Hematopoietic multipotent progenitor cell treated with erythropoietin and hydrocortisone succinate and interleukin-3 and kit ligand, for 8 days (in vitro differentiated cells): ENCODE measurements around the gene SLC8A3.
"Not testable (repeated sequence)": the region's sequence is repeated elsewhere in the genome, so short reads cannot be mapped to it uniquely, and the experiment has no call there.

Experiments used
- DNase-seq: peaks from one replicate; pipeline ENCODE4 v3.0.0-alpha.2; 2015

SLC8A3 gene, protein sequence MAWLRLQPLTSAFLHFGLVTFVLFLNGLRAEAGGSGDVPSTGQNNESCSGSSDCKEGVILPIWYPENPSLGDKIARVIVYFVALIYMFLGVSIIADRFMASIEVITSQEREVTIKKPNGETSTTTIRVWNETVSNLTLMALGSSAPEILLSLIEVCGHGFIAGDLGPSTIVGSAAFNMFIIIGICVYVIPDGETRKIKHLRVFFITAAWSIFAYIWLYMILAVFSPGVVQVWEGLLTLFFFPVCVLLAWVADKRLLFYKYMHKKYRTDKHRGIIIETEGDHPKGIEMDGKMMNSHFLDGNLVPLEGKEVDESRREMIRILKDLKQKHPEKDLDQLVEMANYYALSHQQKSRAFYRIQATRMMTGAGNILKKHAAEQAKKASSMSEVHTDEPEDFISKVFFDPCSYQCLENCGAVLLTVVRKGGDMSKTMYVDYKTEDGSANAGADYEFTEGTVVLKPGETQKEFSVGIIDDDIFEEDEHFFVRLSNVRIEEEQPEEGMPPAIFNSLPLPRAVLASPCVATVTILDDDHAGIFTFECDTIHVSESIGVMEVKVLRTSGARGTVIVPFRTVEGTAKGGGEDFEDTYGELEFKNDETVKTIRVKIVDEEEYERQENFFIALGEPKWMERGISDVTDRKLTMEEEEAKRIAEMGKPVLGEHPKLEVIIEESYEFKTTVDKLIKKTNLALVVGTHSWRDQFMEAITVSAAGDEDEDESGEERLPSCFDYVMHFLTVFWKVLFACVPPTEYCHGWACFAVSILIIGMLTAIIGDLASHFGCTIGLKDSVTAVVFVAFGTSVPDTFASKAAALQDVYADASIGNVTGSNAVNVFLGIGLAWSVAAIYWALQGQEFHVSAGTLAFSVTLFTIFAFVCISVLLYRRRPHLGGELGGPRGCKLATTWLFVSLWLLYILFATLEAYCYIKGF

DNA sequence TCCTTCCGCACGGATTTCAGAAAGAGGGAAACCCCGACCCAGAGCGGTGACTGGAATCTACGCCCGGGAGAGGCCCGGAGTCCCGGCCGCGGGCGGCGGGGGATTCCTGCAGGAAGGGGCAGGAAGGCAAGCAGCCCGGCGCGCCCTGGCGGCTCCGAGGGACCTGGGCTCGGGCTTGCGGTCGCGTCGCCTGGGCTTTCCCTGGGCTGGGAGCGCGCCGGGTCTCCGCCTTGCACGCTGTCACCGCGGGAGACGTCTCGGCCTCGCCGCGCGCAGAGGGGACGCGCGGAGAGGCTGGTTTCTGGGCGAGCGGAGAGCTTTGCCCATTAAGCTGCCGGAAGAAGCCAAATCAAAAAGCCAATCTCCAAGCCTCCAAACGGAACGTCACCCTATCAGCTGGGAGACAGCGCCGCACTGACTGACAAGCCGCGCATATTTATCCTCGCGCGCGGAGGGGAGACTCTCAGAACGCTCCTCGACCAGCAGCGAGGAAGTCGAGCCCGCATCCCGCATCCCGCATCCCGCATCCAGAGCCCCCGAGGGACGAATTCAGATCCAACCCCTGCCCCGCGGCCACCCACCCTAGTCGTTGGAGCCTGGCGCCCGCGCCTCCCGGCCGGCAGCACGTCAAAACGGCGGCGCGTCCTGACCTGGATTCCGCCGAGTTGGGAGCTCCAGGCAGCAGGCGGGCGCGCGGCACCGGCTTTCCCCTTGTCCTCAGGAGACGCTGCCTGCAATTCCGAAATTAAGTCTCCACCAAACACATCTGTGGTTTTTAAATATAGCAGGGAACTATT is at the start of gene SLC8A3:
SLC8A3 (minus strand) TSS at position 293 of the 797 bp plus-strand sequence. CDS start 20,529 bp downstream, outside the sequence.
- peak; percentile 80 for DNase-seq

GRCh38 chr14:70237710-70238109 is 49.0 kb upstream of the SLC8A3 start:
- peak; percentile 99 for DNase-seq

DNA sequence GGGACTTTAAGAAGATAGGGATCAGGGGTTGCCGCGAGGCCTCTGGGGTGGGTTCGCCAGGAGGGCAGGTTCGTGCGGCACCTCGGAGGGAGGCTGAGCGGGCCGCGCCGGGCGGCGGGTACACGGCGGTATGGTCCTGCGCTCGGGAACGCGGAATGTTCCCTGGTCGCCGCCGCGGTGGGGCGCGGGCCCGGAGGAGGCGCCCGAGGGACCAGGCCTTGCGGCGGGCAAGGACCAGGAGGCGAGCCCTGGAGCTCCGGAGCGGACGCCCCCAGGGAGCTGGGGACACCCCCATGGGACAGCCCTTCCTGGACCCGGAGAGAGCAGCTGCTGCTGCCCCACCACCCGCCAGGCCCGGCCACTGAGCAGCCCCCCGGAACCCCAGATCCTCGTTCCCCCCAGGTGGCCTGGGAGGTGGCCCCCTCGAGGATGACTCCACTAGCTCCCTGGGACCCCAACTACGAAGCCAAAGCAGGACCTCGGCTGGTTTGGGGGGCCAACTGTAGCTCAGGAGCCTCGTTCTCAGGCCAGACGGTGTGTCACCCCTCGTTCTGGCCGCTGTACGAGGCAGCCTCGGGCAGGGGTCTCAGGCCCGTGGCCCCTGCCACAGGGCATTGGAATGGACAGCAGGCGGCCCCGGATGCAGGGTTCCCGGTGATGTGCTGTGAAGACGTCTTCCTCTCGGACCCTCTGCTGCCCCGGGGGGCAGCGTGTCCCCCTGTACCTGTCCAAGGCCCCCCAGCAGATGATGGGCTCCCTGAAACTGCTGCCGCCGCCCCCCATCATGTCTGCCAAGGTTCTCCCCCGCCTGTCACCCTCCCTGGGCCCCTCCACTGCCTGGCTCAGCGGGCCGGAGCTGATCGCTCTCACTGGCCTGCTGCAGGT is 45.6 kb upstream of the SLC8A3 start:
- DNase-seq: no peak

DNA sequence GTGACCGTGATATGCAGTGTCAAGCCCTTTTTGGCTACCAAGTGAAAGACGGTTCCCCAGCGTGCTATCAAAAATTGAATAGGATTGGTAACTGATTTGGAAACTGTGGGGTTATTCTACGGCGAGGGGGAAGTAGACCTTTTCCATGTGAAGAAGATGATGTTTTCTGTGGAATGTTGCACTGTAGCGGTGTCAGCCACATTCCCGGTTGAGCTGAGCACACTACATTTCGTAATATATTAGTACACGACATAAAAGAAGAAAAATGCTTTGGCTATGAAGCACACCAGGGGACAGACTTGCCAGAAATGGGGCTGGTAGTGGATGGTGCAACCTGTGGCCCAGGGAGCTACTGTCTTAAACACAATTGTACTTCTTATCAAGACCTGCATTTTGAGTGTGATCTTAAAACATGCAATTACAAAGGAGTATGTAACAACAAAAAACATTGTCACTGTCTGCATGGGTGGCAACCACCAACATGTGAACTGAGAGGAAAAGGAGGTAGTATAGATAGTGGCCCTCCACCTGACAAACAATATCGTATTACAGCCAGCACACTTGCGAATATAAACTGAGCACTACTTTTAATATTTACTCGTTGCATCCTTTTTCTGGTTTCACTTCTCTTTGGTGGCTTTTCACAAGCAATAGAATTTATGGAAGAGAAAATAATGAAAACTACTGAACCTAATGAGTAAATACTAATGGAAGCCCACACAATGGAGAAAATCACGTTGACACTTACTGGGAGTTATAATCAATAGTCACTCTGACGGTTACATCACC is 43.2 kb upstream of the SLC8A3 start:
- peak; percentile 25 for DNase-seq

- not testable (repeated sequence) for DNase-seq
These were observed 41.3 kb upstream of the SLC8A3 start for GRCh38 chr14:70229877-70230640.

- peak; percentile 34 for DNase-seq
These were observed 25.1 kb upstream of the SLC8A3 start for GRCh38 chr14:70213721-70214282.

DNA sequence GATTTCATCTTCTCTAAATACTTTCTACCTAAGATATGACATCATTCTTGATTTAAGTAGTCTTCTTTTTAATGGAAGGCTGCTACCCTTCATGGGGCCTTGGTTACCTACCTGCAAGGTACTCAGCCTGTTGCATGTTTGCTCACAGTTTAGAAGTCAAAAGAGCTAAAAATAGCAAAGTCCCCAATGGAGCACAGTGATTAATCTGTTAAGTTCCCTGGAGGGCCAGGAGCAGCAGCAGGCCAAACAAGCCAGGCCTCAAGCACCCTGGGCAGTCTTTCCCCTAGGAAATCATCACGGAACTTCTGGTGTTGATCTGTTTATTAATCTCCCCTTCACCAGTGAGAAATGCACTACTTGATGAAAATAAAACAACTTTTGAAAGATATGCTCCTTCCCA is 24.0 kb upstream of the SLC8A3 start:
- DNase-seq: no peak

- no peak for DNase-seq
These were observed 19.6 kb upstream of the SLC8A3 start for GRCh38 chr14:70208380-70208779.

DNA sequence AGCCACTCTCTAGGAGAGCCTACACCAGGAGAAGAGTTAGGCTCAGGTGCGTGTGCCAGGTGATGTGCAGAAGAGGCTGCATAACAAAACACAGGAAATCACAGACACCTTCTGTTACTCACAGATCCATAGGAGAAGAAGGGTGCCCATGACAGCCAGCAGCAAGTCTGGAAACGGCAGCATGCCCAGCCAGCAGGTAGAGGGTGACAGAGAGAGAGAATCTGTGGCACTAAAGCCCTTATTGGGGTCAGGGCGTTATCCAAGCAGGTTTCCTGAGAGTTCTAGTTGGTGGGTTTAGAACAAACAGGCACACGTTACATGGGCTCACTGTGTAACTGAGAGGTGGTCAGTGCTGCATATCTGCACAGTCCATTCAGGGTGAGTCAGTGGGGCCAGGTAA is 14.9 kb upstream of the SLC8A3 start:
- DNase-seq: no peak

GRCh38 chr14:70201994-70202393 is 13.2 kb upstream of the SLC8A3 start:
- no peak for DNase-seq

DNA sequence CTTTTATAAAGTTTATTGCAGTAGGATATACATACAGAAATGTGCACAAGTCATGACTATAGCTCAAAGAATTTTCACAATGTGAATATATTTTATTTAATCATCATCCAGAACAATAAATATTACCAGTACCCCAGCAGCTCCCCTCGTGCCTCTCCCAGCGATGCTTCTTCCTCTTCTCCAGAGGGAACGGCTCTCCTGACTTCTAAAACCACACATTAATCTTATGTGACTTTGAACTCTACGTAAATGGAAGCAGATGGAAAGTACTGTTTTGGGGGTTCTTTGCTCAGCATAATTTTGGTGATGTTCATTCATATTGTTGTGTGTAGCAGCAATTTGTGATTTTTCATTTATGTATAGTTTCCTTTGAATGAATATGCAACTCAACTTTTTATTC is 4.6 kb upstream of the SLC8A3 start:
- DNase-seq: no peak

DNA sequence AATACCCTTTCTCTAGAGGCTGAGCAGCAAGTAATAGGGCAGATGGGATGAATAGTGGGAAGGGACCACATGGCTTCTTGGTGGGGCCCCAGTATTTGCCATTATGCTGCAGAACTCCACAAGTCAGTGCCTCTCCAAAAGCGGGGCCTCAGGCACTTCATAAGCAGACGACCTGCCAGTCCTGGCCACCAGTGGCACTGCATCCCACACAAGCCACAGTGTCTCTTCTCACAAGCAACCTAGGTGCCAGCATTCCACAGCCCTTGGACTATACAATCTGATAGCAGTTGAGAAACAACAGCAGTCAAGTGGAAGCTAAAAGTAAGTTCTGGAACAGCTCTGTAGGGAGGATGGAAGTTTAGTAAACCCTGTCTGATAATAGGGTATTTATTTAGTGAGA is 4.2 kb upstream of the SLC8A3 start:
- DNase-seq: peak; percentile 50

GRCh38 chr14:70190156-70190555 is 1.4 kb upstream of the SLC8A3 start:
- DNase-seq: no peak

- peak; percentile 24 for DNase-seq
These were observed 816 bp upstream of the SLC8A3 start for GRCh38 chr14:70189456-70190077.

GRCh38 chr14:70188322-70188658 is 461 bp downstream of the SLC8A3 start:
- DNase-seq: peak; percentile 27

GRCh38 chr14:70186900-70187451 is 1.8 kb downstream of the SLC8A3 start:
- DNase-seq: peak; percentile 79

- DNase-seq: no peak
These were observed 4.8 kb downstream of the SLC8A3 start for GRCh38 chr14:70183991-70184390.

DNA sequence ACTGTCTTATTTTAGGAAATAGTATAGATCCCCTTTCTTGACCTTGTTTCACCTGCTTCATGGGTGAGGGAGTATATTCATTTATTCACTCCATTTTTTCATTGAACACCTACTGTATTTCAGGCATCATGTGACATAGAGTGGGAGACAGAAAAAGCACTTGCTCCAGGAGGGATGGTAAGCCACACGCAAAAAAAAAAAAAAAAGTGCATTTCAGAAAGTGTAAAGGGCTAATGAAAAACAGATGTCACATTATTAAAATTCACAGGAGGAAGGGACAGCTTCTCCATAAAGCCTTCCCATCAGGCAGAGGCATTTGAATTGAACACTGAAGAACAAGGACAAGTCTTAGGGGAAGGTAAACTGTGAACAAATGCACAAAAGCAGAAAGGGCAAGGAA is 7.5 kb downstream of the SLC8A3 start:
- no peak for DNase-seq

- DNase-seq: no peak
These were observed 8.0 kb downstream of the SLC8A3 start for GRCh38 chr14:70180718-70181117.
